Vagina (tissue), 2 donors: ENCODE measurements around the gene PGAM5.

Source experiments
- CTCF ChIP-seq, 3 experiments: fragments of 450-650 bp in 2 of 3; fragments of 200-600 bp in 1 of 3; sonication (generic) in 1 of 3; IDR thresholded peaks; one replicate each; pipeline ENCODE4 v1.5.1; 2017 to 2019; ENCODE audit warnings: antibody characterized with exemption in 3 of 3, mild to moderate bottlenecking in 2 of 3, moderate library complexity in 2 of 3
- POLR2A ChIP-seq, 2 donors: fragments of 450-650 bp; IDR thresholded peaks; one replicate each; pipeline ENCODE4 v1.6.1; 2017; ENCODE audit warnings: antibody characterized with exemption in 2 of 2, mild to moderate bottlenecking in 2 of 2, moderate library complexity in 2 of 2
- POLR2AphosphoS5 ChIP-seq, 2 donors: sonication (generic); formaldehyde crosslinking; IDR thresholded peaks; one replicate each; pipeline ENCODE4 v1.9.0; 2017; ENCODE audit warnings: antibody characterized with exemption in 2 of 2, mild to moderate bottlenecking in 2 of 2, low read depth in 1 of 2; ENCODE audit not compliant: insufficient read depth in 1 of 2

- TF ChIP-seq POLR2AphosphoS5 (IDR thresholded peaks at IDR 0.05; ENCODE audit: insufficient read depth in 1 of 2, low read depth in 1 of 2) (no peak), CTCF (IDR thresholded peaks at IDR 0.05) (no peak), POLR2A (IDR thresholded peaks at IDR 0.05) (no peak)
Observed at GRCh38 chr12:132685400-132685799, 25.2 kb upstream of the PGAM5 start.
